CD4-positive, alpha-beta T cell treated with Interferon gamma for 1 hour (primary cell): ENCODE data around the gene TEP1.

ENCODE experiments used
- DNase-seq: peaks from one replicate; pipeline ENCODE4 v3.0.0-alpha.2; 2020

TEP1 gene

GRCh38 chr14:20334017-20334416 lies 79.3 kb downstream of the TEP1 start:
- no peak for DNase-seq

GRCh38 chr14:20333494-20333841 lies 79.8 kb downstream of the TEP1 start:
- no peak for DNase-seq

GRCh38 chr14:20332788-20333493 lies 80.4 kb downstream of the TEP1 start, which contains the start of gene CCNB1IP1:
TSS of gene CCNB1IP1 (minus strand) at chr14:20333279. CDS start at chr14:20316523, 16,756 bp downstream.
- peak; percentile 32 for DNase-seq

DNA sequence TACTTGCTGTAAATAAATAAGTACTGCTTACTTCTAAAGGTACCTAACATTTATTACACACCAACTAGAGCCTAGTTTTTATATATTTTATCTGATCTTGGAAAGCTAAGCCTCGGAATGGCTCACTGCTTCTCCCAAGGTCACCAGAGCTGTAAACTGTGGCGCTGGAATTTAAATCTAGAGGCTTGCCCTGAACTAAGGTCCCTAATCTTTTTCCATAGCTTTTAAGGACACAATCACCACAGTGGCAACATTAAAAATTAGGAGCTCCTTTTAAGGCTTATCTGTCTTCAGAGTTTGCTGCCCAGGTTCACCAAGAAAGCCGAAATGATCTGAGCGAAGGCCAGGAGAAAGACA lies 80.9 kb downstream of the TEP1 start:
- no peak for DNase-seq

DNA sequence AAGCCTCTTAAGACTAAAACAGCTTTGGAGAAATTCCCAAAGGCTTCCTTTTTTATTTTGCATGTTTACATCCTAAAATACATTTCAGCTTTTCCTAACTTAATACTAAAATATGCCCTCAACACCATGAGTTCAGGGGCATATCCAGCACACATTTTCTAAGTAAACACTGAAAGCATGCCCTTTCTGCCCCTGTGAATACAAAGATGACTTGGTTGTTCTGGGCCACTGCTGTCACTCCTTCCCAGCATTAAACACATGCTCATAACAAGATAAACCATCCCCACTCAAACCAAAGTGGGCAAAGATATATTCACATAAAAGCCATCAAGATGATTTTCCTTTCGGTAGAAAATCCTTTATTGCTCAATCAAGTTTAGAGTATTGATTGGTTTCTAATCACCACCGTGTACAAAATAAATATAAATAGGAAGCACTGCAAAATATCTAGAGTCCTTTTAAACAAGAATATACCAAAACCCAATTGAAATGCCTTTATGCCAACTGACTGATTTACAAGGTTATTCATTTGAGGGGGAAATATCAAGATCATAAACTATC lies 82.2 kb downstream of the TEP1 start:
- DNase-seq, result no peak

DNA sequence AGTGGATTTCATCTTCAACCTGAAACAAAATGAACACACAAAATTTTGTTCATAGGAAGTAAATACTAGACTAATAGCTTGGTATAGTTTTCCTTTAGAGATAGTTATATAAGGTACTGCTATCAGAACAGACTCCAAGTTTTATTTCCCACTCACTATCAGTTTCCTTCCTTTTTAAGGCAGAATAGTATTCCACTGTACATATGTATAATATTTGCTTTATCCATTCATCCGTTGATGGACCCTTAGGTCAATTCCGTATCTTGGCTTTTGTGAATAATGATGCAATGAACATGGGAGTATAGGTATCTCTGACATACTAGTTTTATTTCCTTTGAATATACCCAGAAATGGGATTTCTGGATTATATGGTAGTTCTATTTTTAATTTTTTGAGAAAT lies 83.9 kb downstream of the TEP1 start:
- no peak for DNase-seq

DNA sequence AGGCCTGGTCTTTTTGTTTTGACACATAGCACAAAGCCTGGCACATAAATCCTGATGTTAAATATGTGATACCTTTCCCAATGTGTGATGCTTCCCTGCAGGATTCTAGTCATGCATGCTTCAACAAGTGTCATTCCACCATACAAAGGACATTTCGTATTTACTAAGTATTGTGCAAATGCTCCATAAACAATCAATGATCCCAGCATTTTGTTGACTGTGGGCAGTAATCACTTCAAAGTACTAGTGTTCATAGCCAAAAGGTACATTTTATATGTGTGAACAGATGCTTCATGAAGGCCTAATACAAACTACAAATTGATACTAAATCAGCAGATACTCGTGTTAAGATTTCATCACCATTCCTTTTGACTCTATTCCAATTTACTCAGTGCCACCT lies 84.6 kb downstream of the TEP1 start:
- no peak for DNase-seq

DNA sequence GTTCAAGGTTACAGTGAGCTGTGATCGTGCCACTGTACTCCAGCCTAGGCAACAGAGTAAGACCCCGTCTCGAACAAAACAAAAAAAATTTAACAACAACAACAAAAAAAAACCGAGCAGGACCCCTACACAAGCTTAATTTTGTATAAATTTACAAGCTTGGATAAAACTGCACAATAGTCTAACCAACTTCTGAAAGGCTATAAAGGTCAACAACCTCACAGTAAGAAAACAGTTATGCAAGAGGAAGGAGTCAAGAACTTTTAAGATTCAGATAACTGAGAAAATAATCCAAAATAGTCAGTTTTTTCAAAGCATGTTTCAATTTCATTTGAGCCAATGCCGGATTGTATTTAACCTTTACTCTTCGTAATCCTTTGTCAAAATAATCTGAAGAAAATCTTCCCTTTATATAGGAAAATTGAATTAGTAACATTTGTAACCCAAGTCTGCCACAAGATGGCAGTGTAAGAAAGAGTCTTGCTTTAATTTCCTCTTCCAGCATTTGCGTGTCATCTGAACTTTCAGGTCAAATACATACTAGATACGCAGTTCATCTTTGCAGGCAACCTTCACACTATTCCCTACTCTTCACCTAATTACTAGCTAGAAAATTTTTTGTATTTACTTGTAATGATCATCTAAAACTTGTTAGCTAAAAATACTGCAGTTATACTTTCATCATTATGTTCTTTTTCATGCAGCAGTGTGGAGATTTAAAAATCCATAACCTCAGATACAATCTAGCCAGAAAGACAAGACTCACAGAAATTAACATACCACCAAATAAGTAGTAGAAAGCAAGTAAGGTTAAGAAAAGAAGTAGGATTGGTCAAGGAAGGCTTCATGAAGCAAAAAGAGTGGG lies 86.1 kb downstream of the TEP1 start:
- DNase-seq, result no peak

- no peak for DNase-seq
Observed at GRCh38 chr14:20317720-20318119, 95.6 kb downstream of the TEP1 start.
